SU-DHL-6 (cell line): ENCODE measurements around the gene FMN1.

ENCODE experiments used
- H2AFZ ChIP-seq: fragments of 200-600 bp; sonication (generic); 2 replicates; pipeline ENCODE4 v1.6.1; 2014; ENCODE audit warnings: low read depth, mild to moderate bottlenecking, moderate library complexity, mixed read lengths, antibody characterized with exemption, low read length; ENCODE audit not compliant: severe bottlenecking
- H3F3A ChIP-seq: fragments of 200-600 bp; shearing (Covaris generic); 2 replicates; pipeline ENCODE4 v1.6.0; 2016; ENCODE audit warnings: antibody characterized with exemption, mild to moderate bottlenecking; ENCODE audit not compliant: insufficient read depth
- H3K27ac ChIP-seq: fragments of 200-600 bp; sonication (generic); 2 replicates; pipeline ENCODE4 v1.5.1; 2016; ENCODE audit warnings: low read depth, mild to moderate bottlenecking, low read length, moderate library complexity, mixed read lengths
- H3K27me3 ChIP-seq: fragments of 200-600 bp; sonication (generic), shearing (Covaris generic); 2 replicates; pipeline ENCODE4 v1.6.0; 2014; ENCODE audit warnings: mild to moderate bottlenecking, low read length
- H3K36me3 ChIP-seq: fragments of 200-600 bp; sonication (generic); 2 replicates; pipeline ENCODE4 v1.6.1; 2014; ENCODE audit warnings: mild to moderate bottlenecking, low read length, mixed read lengths
- H3K4me2 ChIP-seq: fragments of 300-600, 200-600 bp; shearing (Covaris generic), sonication (generic); 2 replicates; pipeline ENCODE4 v1.6.0; 2014; ENCODE audit warnings: low read length, low read depth, mild to moderate bottlenecking; ENCODE audit not compliant: poor library complexity, severe bottlenecking
- H3K4me3 ChIP-seq: fragments of 200-600 bp; sonication (generic); 2 replicates; pipeline ENCODE4 v1.5.1; 2014; ENCODE audit warnings: antibody characterized with exemption, low read length, mild to moderate bottlenecking, mixed read lengths; ENCODE audit not compliant: insufficient read depth, poor library complexity, severe bottlenecking
- H3K79me2 ChIP-seq: fragments of 200-600 bp; sonication (generic); 2 replicates; pipeline ENCODE4 v1.6.1; 2014; ENCODE audit warnings: mild to moderate bottlenecking, low read length, moderate library complexity; ENCODE audit not compliant: insufficient read depth
- H3K9ac ChIP-seq: fragments of 200-600 bp; sonication (generic); 2 replicates; pipeline ENCODE4 v1.7.0; 2014; ENCODE audit warnings: mild to moderate bottlenecking, low read length
- H3K9me2 ChIP-seq: fragments of 200-600 bp; sonication (generic); replicated peaks from 2 replicates; pipeline ENCODE4 v1.6.1; 2014; ENCODE audit warnings: low read length; ENCODE audit not compliant: insufficient read depth
- H3K9me3 ChIP-seq: fragments of 200-600 bp; sonication (generic); 2 replicates; pipeline ENCODE4 v1.6.1; 2014; ENCODE audit warnings: low read length, mixed read lengths; ENCODE audit not compliant: insufficient read depth
- H4K20me1 ChIP-seq: fragments of 200-600 bp; sonication (generic); 2 replicates; pipeline ENCODE4 v1.6.1; 2014; ENCODE audit warnings: low read depth, mild to moderate bottlenecking, antibody characterized with exemption, low read length, moderate library complexity, mixed read lengths
- CTCF ChIP-seq: fragments of 200-600 bp; sonication (generic); IDR thresholded peaks from one replicate; pipeline ENCODE4 v1.5.1; 2017; ENCODE audit warnings: antibody characterized with exemption, mild to moderate bottlenecking, low read length, moderate library complexity; ENCODE audit not compliant: insufficient read depth, poor library complexity, severe bottlenecking
- EZH2phosphoT487 ChIP-seq: fragments of 200-600 bp; sonication (generic), shearing (Covaris generic); conservative IDR thresholded peaks from 2 replicates; pipeline ENCODE4 v1.6.1; 2018; ENCODE audit warnings: mild to moderate bottlenecking, antibody characterized with exemption, low read length, moderate library complexity, mixed read lengths

The FMN1 gene

GRCh38 chr15:32927124-32927523, 267.4 kb downstream of the FMN1 start:
- Histone ChIP-seq H3K4me3 (no peak overlapping the region), H4K20me1 (no peaks in the 10 kb centered on the region), H3K36me3 (no peaks in the 10 kb centered on the region), H3F3A (no peaks in the 10 kb centered on the region), H3K9me3 (no peaks in the 10 kb centered on the region), H3K79me2 (no peaks in the 10 kb centered on the region), H3K9me2 (no peaks in the 10 kb centered on the region), H3K9ac (no peak overlapping the region), H2AFZ (no peak overlapping the region), H3K4me2 (no peak overlapping the region), H3K27ac (no peak overlapping the region), H3K27me3 (no peaks in the 10 kb centered on the region)
- TF ChIP-seq CTCF: no peak
- TF ChIP-seq EZH2phosphoT487: no peak

GRCh38 chr15:32923176-32923575, 271.3 kb downstream of the FMN1 start:
- Histone ChIP-seq H3K9ac (no peak overlapping the region), H2AFZ (no peak overlapping the region), H3K4me2 (no peak overlapping the region), H3K36me3 (no peaks in the 10 kb centered on the region), H3K27me3 (no peaks in the 10 kb centered on the region), H3K27ac (no peak overlapping the region), H3F3A (no peaks in the 10 kb centered on the region), H4K20me1 (no peaks in the 10 kb centered on the region), H3K9me3 (no peaks in the 10 kb centered on the region), H3K4me3 (no peak overlapping the region), H3K9me2 (no peaks in the 10 kb centered on the region), H3K79me2 (no peaks in the 10 kb centered on the region)
- TF ChIP-seq CTCF: no peak
- no peak for TF ChIP-seq EZH2phosphoT487

- Histone ChIP-seq H3K4me2 (no peak overlapping the region), H3K9ac (no peak overlapping the region), H3F3A (no peaks in the 10 kb centered on the region), H2AFZ (no peak overlapping the region), H3K36me3 (no peaks in the 10 kb centered on the region), H3K4me3 (no peak overlapping the region), H3K9me3 (no peaks in the 10 kb centered on the region), H3K27me3 (no peaks in the 10 kb centered on the region), H3K9me2 (no peaks in the 10 kb centered on the region), H4K20me1 (no peaks in the 10 kb centered on the region), H3K79me2 (no peaks in the 10 kb centered on the region), H3K27ac (no peak overlapping the region)
- TF ChIP-seq CTCF (no peak), EZH2phosphoT487 (no peak)
Observed at GRCh38 chr15:32922541-32922940, 272.0 kb downstream of the FMN1 start.
